Urinary bladder (tissue), 4 donors: ENCODE results near the gene MASP1. TPM values are rescaled to one million over a fixed set of nuclear protein-coding genes. Genes with fewer than 3 reads are reported as not detected.

Experiments used
- DNase-seq: peaks from one replicate; pipeline ENCODE4 v3.0.0-alpha.2; 2015; ENCODE audit errors: extremely low spot score
- H3K27ac ChIP-seq: one replicate; pipeline ENCODE4 v1.5.1; 2013; ENCODE audit warnings: low read depth, mild to moderate bottlenecking, moderate library complexity
- H3K36me3 ChIP-seq: one replicate; pipeline ENCODE4 v1.6.1; 2013; ENCODE audit warnings: mild to moderate bottlenecking, moderate library complexity; ENCODE audit not compliant: insufficient read depth
- H3K4me1 ChIP-seq: one replicate; pipeline ENCODE4 v1.6.1; 2013; ENCODE audit warnings: mild to moderate bottlenecking, moderate library complexity; ENCODE audit not compliant: insufficient read depth
- H3K4me3 ChIP-seq: one replicate; pipeline ENCODE4 v1.5.1; 2013; ENCODE audit warnings: low read depth, low read length
- WGBS: extraction: QIAGEN DNeasy Blood & Tissue Kit; methylation state at CpG from one replicate; pipeline ENCODE4 v1.1.7; 2013; 5-methylcytosine and 5-hydroxymethylcytosine counted together
- polyA plus RNA-seq: library from polyadenylated mRNA; stranded (reverse); fragments of 200-250 nt; gene quantifications from one replicate; pipeline ENCODE4 v1.2.3, GENCODE V29; 2013
- total RNA-seq: library from RNA; depleted of rRNA; stranded (reverse); fragments of >200 nt; gene quantifications from one replicate; pipeline ENCODE4 v1.2.3, GENCODE V29; 2014
- donor health status: healthy with polysubstance abuse.
- donor health status: healthy.

MASP1 gene
- total and polyA plus RNA-seq, 2 donors: 4.9 to 13.1 TPM

DNA sequence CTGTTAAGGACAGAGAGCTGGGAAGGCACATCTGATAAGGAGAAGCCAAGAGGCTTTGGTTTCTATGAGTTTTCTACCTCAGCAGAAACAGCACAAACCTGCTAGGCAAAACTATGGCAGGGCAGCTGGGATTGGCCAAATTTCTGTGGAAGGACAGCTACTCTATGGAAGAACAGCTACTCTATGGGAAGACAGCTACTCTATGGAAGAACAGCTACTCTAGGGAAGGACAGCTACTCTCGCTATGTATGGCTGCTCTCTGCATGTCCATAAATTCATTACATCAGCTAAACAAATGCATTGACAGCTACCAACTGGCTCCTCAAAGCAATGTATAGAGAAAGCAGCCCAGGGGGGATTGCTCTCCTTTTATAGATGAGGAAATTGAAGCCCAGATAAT lies 24.8 kb downstream of the MASP1 start:
- Histone ChIP-seq H3K36me3 (no peaks in the 10 kb centered on the region), H3K4me1 (peaks cover 1% of the 10 kb centered on the region), H3K4me3 (no peak overlapping the region), H3K27ac (no peak overlapping the region)
- DNase-seq: no peak
- 99% methylated on average over 1 of the region's 1 CpG for WGBS

DNA sequence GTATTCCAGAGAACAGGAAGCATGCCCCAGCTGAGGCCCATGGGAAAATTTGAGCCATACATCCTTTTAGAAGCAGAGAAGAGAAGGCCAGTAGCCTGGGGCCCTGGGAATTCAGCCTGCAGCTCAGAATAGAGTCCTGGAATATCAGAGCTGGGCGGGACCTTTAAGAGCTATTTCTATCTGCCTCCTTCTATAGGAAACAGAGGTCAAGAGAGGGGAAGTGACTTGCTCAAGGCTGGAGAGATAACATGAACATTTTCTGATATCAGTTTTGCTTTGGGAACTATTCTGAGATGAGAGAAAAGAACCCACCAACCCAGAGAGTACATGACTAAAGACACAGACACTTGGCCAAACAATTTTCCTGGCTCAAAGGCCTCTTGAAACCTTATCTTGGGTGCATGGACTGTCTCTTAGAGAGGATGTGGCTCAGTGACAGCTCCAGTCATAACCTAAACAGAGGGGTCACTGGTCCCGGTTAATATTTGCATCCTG lies 26.0 kb downstream of the MASP1 start:
- no peak for DNase-seq
- WGBS: 51% methylated on average over 2 of the region's 2 CpGs
- no peak overlapping the region for H3K27ac ChIP-seq
- no peak overlapping the region for H3K4me3 ChIP-seq
- peaks cover 1% of the 10 kb centered on the region for H3K4me1 ChIP-seq
- H3K36me3 ChIP-seq: no peaks in the 10 kb centered on the region

DNA sequence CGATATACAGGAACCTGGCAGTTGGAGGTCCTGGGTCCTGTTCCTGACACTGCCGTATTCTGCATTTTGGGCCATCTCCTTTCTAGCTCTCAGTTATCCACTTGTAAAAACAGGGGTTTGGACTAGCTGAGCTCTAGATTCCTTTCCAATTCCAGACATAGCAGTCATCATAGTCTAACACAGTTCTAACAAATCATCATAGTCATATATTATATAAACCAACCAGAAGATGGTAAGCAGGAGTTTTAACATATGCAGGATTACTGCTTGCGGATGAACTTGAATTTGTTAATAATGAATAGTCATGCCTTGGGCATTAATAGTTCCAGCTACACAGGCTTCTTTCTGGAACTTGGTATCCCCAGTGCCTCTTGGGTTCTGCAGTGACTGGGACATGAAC lies 26.6 kb downstream of the MASP1 start:
- Histone ChIP-seq H3K4me1 (peaks cover 1% of the 10 kb centered on the region), H3K27ac (no peak overlapping the region), H3K4me3 (no peak overlapping the region), H3K36me3 (no peaks in the 10 kb centered on the region)
- DNase-seq: no peak
- WGBS: 79% methylated on average over 3 of the region's 3 CpGs

DNA sequence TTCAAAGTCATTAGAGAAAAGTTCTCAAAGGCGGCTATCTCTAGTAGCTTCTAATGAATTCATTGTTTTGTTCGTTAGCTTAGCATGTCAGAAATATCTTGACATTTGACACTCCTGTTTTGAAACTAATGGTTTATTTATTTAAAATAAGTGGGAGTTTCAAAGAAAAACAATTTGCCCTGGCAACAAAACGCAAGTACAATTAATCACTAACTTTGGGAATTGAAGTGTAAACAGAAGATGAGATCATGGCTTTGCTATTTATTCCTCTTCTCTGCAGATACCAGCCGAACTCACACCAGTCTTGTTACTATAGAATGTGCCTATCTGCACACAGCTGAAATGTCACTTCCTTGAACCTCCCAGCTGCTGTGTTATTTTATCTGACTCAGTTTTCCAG lies 27.5 kb downstream of the MASP1 start:
- DNase-seq: no peak
- Histone ChIP-seq H3K27ac (no peak overlapping the region), H3K36me3 (no peaks in the 10 kb centered on the region), H3K4me1 (peaks cover 1% of the 10 kb centered on the region), H3K4me3 (no peak overlapping the region)
- 24% methylated on average over 4 of the region's 4 CpGs for WGBS

DNA sequence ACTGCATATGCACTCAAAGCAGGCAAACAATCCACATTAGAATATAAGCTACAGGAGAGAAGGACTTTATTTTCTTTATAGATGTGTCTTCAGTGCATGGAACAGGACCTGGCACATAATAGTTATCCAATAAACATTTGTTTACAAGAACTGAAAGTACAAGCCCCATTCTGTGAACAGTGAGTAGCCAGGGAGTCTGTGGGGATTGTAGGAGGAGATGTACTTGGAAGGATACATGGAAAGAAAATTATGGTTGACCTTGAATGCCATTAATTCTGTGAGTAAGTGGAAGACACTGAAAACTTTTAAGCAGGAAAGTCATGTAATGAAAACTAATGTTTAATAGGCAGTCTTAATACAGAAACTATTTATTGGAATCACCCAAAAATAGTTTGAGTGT lies 28.3 kb downstream of the MASP1 start:
- no peak overlapping the region for H3K4me3 ChIP-seq
- H3K27ac ChIP-seq: no peak overlapping the region
- peaks cover 1% of the 10 kb centered on the region for H3K4me1 ChIP-seq
- peak; percentile 40 for DNase-seq
- no peaks in the 10 kb centered on the region for H3K36me3 ChIP-seq

DNA sequence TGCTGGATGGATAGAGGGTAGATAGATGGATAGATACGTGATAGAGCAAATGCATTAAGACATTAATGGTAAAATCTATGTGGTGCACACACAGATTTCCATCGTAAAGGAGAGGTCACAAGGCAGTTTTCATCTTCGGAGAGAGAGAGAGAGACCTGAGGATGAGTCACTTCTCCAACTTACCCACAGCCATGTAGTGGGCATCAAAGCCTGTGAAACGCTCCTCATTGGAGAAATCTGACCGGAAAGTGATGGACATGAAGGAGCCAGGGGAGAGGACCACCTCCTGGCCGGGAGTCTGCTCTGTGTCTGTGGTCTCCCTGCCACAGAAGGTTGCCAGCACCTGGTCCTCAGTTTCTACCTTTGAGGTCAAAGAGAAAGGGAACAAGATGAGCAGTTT lies 29.2 kb downstream of the MASP1 start:
- WGBS: 90% methylated on average over 6 of the region's 6 CpGs
- DNase-seq: no peak
- H3K4me1 ChIP-seq: peaks cover 1% of the 10 kb centered on the region
- no peaks in the 10 kb centered on the region for H3K36me3 ChIP-seq
- H3K27ac ChIP-seq: no peak overlapping the region
- H3K4me3 ChIP-seq: no peak overlapping the region

DNA sequence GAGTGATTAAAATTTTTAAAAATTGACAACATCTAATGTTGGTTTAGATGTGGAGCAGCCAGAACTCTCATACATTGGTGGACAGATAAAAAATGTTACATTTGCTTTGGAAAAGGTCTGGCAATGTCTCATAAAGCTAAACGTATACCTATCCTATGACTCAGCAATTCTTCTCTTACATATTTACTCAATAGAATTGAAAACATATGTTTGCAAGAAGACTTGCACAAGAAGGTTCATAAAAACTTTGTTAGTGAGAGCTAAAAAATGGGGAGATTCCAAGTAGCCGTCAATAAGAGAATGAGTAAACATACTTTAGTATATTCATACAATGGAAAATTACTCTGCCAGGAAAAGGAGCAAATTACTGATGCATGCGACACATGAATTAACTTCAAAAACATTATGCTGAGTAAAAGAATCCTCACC lies 30.0 kb downstream of the MASP1 start:
- Histone ChIP-seq H3K36me3 (no peaks in the 10 kb centered on the region), H3K4me3 (no peak overlapping the region), H3K4me1 (peaks cover 1% of the 10 kb centered on the region), H3K27ac (no peak overlapping the region)
- WGBS: 75% methylated on average over 3 of the region's 3 CpGs
- no peak for DNase-seq

DNA sequence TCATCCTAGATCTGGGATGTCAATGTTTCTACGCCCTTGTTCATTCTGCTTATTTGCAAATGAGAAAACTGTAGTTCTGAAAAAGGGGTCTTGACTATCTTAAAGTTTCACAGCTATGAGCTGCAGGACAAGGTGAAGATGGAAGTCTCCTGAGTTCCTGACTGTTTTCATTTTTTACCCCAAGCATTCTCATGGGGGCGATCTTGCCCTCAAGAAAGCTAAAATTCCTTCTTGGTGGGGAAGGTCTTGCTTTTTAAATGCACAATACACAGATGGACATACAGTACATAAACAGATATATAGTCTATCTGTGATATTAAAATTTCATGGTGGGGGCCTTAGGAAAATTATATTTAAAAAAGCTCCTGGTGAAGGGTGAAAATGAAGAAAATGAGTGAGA lies 32.4 kb downstream of the MASP1 start:
- DNase-seq: no peak
- 69% methylated on average over 2 of the region's 2 CpGs for WGBS
- Histone ChIP-seq H3K36me3 (no peaks in the 10 kb centered on the region), H3K27ac (no peak overlapping the region), H3K4me3 (no peak overlapping the region), H3K4me1 (peaks cover 1% of the 10 kb centered on the region)

DNA sequence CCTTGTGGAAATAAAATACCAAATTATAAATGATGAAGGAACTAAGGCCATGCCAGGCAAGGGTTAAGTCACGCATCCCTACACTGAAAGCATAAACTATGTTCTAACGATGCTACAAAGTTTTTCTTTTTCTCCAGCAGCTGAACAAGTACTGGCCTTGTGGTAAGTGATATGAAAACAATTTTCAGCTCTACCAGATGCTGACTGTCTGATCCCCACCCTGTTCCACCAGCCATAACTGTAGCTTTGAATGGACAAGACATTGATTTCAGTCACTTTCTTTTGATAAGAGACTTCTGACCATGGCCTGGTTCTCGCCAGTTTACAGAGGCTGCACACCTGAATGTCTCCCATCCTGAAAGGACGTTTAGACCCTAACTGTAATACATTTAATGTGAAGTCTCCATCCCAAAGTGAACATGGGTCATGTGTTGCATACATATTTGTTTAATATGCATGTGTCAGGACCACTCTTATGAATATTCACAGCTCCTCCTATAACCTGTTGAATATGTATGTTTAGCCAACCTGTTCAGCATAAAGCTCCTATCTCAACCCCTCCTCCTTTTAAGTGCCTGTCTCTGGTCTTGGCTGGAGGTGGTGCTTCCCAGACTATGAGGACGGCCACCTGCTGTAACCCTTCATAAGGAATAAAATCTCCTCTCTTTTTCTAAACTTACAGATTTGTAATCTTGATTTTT lies 33.4 kb downstream of the MASP1 start:
- no peak overlapping the region for H3K4me3 ChIP-seq
- H3K27ac ChIP-seq: no peak overlapping the region
- peaks cover 1% of the 10 kb centered on the region for H3K4me1 ChIP-seq
- no peak for DNase-seq
- 73% methylated on average over 5 of the region's 5 CpGs for WGBS
- no peaks in the 10 kb centered on the region for H3K36me3 ChIP-seq

DNA sequence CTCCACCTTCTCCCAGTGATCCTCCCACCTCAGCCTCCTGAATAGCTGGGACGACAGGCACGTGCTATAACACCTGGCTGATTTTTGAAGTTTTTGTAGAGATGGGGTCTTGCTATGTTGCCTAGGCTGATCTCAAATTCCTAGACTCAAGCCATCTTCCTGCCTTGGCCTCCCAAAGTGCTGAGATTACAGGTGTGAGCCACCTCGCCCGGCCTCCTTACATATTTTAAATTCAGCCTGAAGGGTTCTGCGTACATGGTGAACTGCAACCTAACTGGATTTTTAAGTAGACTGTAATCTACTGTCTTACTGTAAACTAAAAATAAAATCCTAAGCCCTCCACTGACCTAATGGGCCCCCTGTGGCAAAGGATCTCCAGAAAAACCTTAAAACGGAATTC lies 34.1 kb downstream of the MASP1 start:
- Histone ChIP-seq H3K4me1 (peaks cover under 1% of the 10 kb centered on the region), H3K27ac (no peak overlapping the region), H3K4me3 (no peak overlapping the region), H3K36me3 (no peaks in the 10 kb centered on the region)
- WGBS: 98% methylated on average over 6 of the region's 6 CpGs
- DNase-seq: no peak

DNA sequence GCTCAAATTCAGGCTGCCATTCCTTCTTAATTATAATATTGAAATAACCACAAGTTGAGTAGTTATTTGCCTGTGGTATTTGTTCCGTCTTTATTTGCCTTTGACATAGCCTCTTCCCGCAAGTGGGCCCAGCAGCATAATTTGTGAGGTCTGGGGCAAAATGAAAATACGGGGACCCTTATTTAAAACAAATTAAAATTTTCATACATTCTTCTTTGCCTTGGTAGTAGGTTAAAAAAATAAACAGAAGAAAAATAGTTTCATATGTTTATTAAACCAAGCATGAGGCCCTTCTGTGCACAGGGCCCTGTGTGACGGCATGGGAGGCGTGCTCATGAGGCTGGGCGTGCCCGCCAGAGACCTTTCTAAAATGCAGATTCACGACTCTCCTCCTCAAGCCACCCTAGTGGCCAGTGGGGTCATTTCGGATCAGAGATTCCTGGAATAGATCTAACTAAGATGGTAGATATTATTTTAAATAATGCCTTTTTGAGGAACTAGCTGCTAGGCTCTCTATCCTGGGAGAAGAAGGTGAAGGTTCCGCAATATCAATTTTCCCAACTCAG lies 35.4 kb downstream of the MASP1 start:
- Histone ChIP-seq H3K36me3 (no peaks in the 10 kb centered on the region), H3K4me3 (no peak overlapping the region), H3K27ac (no peak overlapping the region), H3K4me1 (no peaks in the 10 kb centered on the region)
- WGBS: 94% methylated on average over 10 of the region's 10 CpGs
- no peak for DNase-seq

DNA sequence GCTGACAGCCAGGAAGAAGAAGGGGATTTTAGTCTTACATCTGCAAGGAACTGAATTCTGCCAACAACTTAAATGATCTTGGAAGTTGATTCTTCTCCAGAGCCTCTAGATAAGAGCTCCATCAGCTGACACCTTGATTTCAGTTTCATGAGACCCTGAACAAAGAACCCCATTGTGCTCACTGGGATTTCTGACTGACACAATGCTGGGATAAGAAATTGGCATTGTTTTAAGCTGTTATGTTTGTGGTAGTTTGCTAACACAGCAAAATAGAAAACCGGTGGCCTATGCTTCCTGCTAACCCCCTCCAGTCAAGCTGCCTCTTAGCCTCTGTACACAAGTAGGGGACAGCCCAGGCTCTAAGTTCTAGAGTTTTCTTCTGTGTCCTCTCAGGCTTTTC lies 36.2 kb downstream of the MASP1 start:
- no peak overlapping the region for H3K27ac ChIP-seq
- no peak for DNase-seq
- 46% methylated on average over 1 of the region's 1 CpG for WGBS
- H3K4me1 ChIP-seq: no peaks in the 10 kb centered on the region
- H3K36me3 ChIP-seq: no peaks in the 10 kb centered on the region
- no peak overlapping the region for H3K4me3 ChIP-seq

DNA sequence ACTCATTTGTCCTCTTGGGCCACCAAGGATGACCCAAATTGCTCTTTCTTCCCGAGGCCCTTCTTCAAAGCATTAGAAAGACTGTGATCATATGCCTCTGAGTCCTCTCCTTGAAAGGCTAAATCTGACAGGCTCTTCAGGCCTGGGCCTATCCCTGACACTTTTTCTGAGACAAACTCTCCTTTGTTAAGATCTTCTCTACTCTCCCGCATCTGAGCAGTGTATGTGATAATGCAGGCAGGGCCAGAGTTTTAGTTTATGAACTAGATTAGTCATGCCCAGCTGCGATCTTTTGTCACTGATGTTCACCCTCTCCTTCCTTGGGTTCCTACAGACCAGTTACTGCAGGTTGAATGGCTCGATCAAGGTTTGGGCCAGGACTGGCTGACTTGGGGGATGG lies 39.2 kb downstream of the MASP1 start:
- no peak for DNase-seq
- Histone ChIP-seq H3K4me3 (no peak overlapping the region), H3K36me3 (no peaks in the 10 kb centered on the region), H3K4me1 (no peaks in the 10 kb centered on the region), H3K27ac (no peak overlapping the region)
- WGBS: 68% methylated on average over 4 of the region's 4 CpGs

DNA sequence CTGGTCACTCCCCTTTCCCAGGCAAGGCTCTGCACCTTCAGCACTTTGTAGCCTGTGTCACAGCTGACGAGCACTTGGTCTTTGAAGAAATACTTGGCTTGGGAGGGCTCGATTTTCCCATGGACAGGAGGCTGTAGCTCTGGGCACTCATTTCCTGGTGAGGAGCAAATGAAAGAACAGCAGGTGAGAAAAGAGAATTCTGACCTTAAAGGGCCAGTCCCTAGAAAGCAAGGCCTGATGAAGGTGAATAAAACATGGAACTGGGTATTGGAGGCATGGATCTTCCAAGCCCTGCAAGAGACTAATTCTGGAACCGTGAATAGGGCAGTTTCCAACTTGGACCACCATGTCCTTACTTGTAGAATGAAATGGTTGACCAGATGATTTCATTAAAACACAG lies 39.9 kb downstream of the MASP1 start:
- Histone ChIP-seq H3K27ac (no peak overlapping the region), H3K4me1 (no peaks in the 10 kb centered on the region), H3K36me3 (no peaks in the 10 kb centered on the region), H3K4me3 (no peak overlapping the region)
- 71% methylated on average over 3 of the region's 3 CpGs for WGBS
- no peak for DNase-seq
